Liver (tissue), 9 donors: ENCODE results near the gene NPTX2. TPM values are rescaled to one million over a fixed set of nuclear protein-coding genes. Genes with fewer than 3 reads are reported as not detected.
"Not testable (repeated sequence)": the region's sequence is repeated elsewhere in the genome, so short reads cannot be mapped to it uniquely, and the experiment has no call there.

ENCODE experiments used
- DNase-seq: peaks from one replicate; pipeline ENCODE4 v3.0.0-alpha.2; 2017; ENCODE audit warnings: low spot score
- H3K27ac ChIP-seq, 2 donors: one replicate each; pipeline ENCODE4 v1.7.0; 2013; ENCODE audit warnings: inconsistent platforms in 2 of 2, low read length in 2 of 2, control low read depth in 1 of 2, low read depth in 1 of 2, mild to moderate bottlenecking in 1 of 2
- H3K27me3 ChIP-seq, 4 donors: one replicate each; pipeline versions ENCODE4 v1.6.1 to v1.7.0; 2013; ENCODE audit warnings: low read length in 3 of 4, inconsistent platforms in 1 of 4, mild to moderate bottlenecking in 1 of 4, moderate library complexity in 1 of 4; ENCODE audit not compliant: control insufficient read depth in 4 of 4, insufficient read depth in 4 of 4
- H3K36me3 ChIP-seq, 4 donors: one replicate each; pipeline versions ENCODE4 v1.6.1 to v1.7.0; 2013; ENCODE audit warnings: low read length in 3 of 4, mild to moderate bottlenecking in 3 of 4, low read depth in 1 of 4, moderate library complexity in 1 of 4; ENCODE audit not compliant: control insufficient read depth in 4 of 4, insufficient read depth in 3 of 4
- H3K4me1 ChIP-seq, 4 donors: one replicate each; pipeline versions ENCODE4 v1.6.1 to v1.7.0; 2013; ENCODE audit warnings: low read length in 3 of 4, mild to moderate bottlenecking in 3 of 4, moderate library complexity in 1 of 4; ENCODE audit not compliant: control insufficient read depth in 4 of 4, insufficient read depth in 4 of 4
- H3K4me3 ChIP-seq, 3 donors: one replicate each; pipeline versions ENCODE4 v1.6.1 to v1.7.0; 2013; ENCODE audit warnings: low read length in 3 of 3, control low read depth in 1 of 3, low read depth in 1 of 3, mild to moderate bottlenecking in 1 of 3
- H3K9ac ChIP-seq, 2 donors: one replicate each; pipeline ENCODE4 v1.7.0; 2013; ENCODE audit warnings: low read length in 2 of 2, mild to moderate bottlenecking in 2 of 2, moderate library complexity in 2 of 2, control low read depth in 1 of 2, low read depth in 1 of 2
- H3K9me3 ChIP-seq, 4 donors: one replicate each; pipeline versions ENCODE4 v1.6.1 to v1.7.0; 2013; ENCODE audit warnings: low read length in 3 of 4; ENCODE audit not compliant: control insufficient read depth in 4 of 4
- FOXA1 ChIP-seq: IDR thresholded peaks from 2 replicates; pipeline ENCODE4 v1.6.1; 2016; ENCODE audit warnings: antibody characterized with exemption
- GABPA ChIP-seq, 2 donors: IDR thresholded peaks in 1 of 2; conservative IDR thresholded peaks in 1 of 2; 2 replicates each; pipeline ENCODE4 v1.6.1; 2016; ENCODE audit warnings: antibody characterized with exemption in 2 of 2, mild to moderate bottlenecking in 1 of 2, moderate library complexity in 1 of 2
- HNF4A ChIP-seq, 2 donors: conservative IDR thresholded peaks; 2 replicates each; pipeline ENCODE4 v1.6.1; 2016; ENCODE audit warnings: antibody characterized with exemption in 2 of 2, mild to moderate bottlenecking in 2 of 2
- HNF4G ChIP-seq: IDR thresholded peaks from 2 replicates; pipeline ENCODE4 v1.6.1; 2016; ENCODE audit warnings: antibody characterized with exemption
- REST ChIP-seq: IDR thresholded peaks from 2 replicates; pipeline ENCODE4 v1.6.1; 2016; ENCODE audit warnings: antibody characterized with exemption, mild to moderate bottlenecking
- SP1 ChIP-seq: IDR thresholded peaks from 2 replicates; pipeline ENCODE4 v1.6.1; 2018; ENCODE audit warnings: antibody characterized with exemption, mild to moderate bottlenecking
- TAF1 ChIP-seq: conservative IDR thresholded peaks from 2 replicates; pipeline ENCODE4 v1.6.1; 2016; ENCODE audit warnings: antibody characterized with exemption, mild to moderate bottlenecking
- ZBTB33 ChIP-seq: IDR thresholded peaks from 2 replicates; pipeline ENCODE4 v1.6.1; 2016; ENCODE audit warnings: antibody characterized with exemption
- WGBS: extraction: QIAGEN DNeasy Blood & Tissue Kit; methylation state at CpG from one replicate; pipeline ENCODE4 v1.1.7; 2013; 5-methylcytosine and 5-hydroxymethylcytosine counted together
- polyA plus RNA-seq, 2 donors: library from polyadenylated mRNA; stranded (reverse) in 1 of 2; unstranded in 1 of 2; fragments of 200-250 nt in 1 of 2; fragments of >200 nt in 1 of 2; fragmentation: Nextera tagmentation in 1 of 2; extraction: Ambion mirVana in 1 of 2; gene quantifications; one replicate each; pipeline versions ENCODE4 v1.2.1 to v1.2.3, GENCODE V29; 2013 to 2015
- total RNA-seq, 2 donors: library from RNA; depleted of rRNA; stranded (reverse); fragments of >200 nt; gene quantifications; one replicate each; pipeline ENCODE4 v1.2.3, GENCODE V29; 2014
- TF ChIP-seq, protein P1 (sequence below): IDR thresholded peaks from 2 replicates; pipeline ENCODE4 v1.6.1; 2016; ENCODE audit warnings: antibody characterized with exemption
- donor health status: healthy.
- donor health status: healthy.
- donor health status: healthy.
- donor health status: healthy.
- donor health status: healthy.

The NPTX2 gene
- total and polyA plus RNA-seq, 4 donors = 0.09 to 1.5 (median 0.58) TPM

- no peaks in the 10 kb centered on the region for H3K4me1 ChIP-seq
- TF ChIP-seq ZBTB33 (no peak), SP1 (no peak), HNF4A (conservative IDR thresholded peaks at IDR 0.05) (no peak)
- 74% methylated on average over 6 of the region's 6 CpGs for WGBS
Observed at GRCh38 chr7:98571986-98572385, 45.1 kb upstream of the NPTX2 start.

DNA sequence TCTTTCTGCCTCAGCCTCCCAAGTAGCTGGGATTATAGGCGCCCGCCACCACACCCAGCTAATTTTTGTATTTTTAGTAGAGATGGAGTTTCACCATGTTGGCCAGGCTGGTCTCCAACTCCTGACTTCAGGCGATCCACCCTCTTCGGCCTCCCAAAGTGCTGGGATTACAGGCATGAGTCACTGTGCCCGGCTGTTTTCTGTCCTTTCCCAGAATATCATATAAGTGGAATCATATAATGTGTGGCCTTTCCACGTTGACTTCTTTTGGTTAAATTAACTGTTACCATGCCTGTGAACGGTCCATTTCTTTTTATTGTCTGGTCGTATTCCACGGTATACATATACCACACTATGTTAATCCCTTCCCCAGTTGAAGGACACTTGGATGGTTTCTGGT, 44.4 kb upstream of the NPTX2 start:
- H3K27me3 ChIP-seq, H3K4me1 ChIP-seq, H3K9me3 ChIP-seq, H3K9ac ChIP-seq, H3K4me3 ChIP-seq, H3K36me3 ChIP-seq, H3K27ac ChIP-seq, DNase-seq: not testable (repeated sequence)
- WGBS = 92% methylated on average over 9 of the region's 9 CpGs

More at GRCh38 chr7:98571986-98572385, 45.1 kb upstream of the NPTX2 start:
- Histone ChIP-seq H3K36me3 (no peaks in the 10 kb centered on the region), H3K27me3 (peaks cover 0 to 3% (median 0%) of the 10 kb centered on the region in 4 donors), H3K9ac (no peak overlapping the region), H3K9me3 (peaks cover 2 to 8% (median 6%) of the 10 kb centered on the region in 4 donors), H3K27ac (no peak overlapping the region), H3K4me3 (no peak overlapping the region)
- DNase-seq = no peak

- no peak for DNase-seq
- Histone ChIP-seq H3K9ac (no peak overlapping the region), H3K36me3 (no peaks in the 10 kb centered on the region), H3K27ac (no peak overlapping the region), H3K9me3 (peaks cover 2 to 8% (median 6%) of the 10 kb centered on the region in 4 donors), H3K4me3 (no peak overlapping the region), H3K27me3 (peaks cover 0 to 3% (median 0%) of the 10 kb centered on the region in 4 donors), H3K4me1 (no peaks in the 10 kb centered on the region)
- TF ChIP-seq FOXA1 = no peak
- no peak for TF ChIP-seq TAF1
- TF ChIP-seq, protein P1, sequence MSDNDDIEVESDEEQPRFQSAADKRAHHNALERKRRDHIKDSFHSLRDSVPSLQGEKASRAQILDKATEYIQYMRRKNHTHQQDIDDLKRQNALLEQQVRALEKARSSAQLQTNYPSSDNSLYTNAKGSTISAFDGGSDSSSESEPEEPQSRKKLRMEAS = no peak
- TF ChIP-seq SP1 = no peak
- no peak for TF ChIP-seq HNF4G
- no peak for TF ChIP-seq GABPA (IDR thresholded peaks at IDR 0.05 in 1 of 2, conservative IDR thresholded peaks at IDR 0.05 in 1 of 2)
- TF ChIP-seq REST = no peak
- 85% methylated on average over 6 of the region's 6 CpGs for WGBS
Observed at GRCh38 chr7:98573816-98574215, 43.3 kb upstream of the NPTX2 start.
